HG03139 (cell line): ENCODE measurements around the gene RUBCNL.
"Not testable (repeated sequence)": the region's sequence is repeated elsewhere in the genome, so short reads cannot be mapped to it uniquely, and the experiment has no call there.

Experiments used
- ATAC-seq: cut with Tn5 transposase; IDR thresholded peaks from one replicate; pipeline ENCODE4 v1.9.1; 2021; ENCODE audit not compliant: unreplicated experiment

Gene RUBCNL

DNA sequence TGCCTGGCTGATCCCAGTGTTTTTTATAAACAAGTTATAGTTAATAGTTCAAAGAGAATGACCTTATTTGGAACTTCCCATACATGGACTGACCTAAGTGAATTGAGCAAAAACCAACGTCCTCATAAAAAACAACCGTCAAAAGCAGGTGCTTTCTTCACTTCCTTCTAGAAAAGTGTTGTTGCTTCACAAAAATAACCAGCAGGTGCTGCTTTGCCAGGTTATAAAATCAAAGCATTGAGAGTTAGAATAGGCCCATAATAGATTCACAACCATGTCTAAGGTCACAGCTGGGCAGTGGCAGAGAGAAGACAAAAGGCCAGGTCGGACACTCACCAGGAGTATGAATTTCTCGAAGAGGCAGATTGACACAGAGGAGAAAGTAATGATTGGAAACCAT lies 9.5 kb downstream of the RUBCNL start:
- no peak for ATAC-seq

DNA sequence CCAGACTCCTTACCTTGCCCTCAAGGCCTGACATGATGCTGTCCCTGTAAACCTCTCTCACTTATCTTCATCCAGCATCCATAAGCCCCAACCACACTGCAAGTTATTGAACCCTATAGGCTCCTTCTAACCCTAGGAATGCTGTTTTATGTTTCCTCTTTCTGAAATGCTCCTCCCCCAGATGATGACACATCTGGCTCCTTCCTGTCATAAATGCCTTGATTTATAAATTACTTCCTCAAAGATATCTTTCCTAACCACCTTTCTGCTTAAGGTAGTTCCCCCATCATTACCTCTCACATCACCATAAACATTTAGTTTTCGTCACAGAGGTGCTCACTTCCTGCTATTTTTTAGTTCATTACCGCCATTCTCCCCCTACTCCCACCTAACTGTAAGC lies 12.3 kb downstream of the RUBCNL start:
- ATAC-seq = no peak

DNA sequence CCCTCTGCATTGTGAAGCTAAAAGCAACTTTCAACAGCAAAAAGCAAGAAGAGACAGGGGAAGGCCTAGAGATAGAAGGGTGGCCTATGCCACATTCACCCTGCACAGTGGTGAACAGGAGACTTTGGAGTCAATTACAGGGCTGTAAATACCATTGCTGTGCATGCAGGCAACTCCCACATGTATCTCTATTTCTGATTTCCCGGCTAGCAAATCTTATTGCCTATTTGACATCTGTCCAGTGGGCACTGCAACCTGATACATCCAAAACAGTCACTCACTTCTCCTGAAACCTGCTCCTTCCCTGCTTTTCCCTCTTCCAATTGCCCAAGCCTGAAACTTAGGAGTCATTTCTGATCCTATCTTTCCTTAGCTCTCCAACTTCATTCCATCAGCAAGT lies 13.4 kb downstream of the RUBCNL start:
- no peak for ATAC-seq

DNA sequence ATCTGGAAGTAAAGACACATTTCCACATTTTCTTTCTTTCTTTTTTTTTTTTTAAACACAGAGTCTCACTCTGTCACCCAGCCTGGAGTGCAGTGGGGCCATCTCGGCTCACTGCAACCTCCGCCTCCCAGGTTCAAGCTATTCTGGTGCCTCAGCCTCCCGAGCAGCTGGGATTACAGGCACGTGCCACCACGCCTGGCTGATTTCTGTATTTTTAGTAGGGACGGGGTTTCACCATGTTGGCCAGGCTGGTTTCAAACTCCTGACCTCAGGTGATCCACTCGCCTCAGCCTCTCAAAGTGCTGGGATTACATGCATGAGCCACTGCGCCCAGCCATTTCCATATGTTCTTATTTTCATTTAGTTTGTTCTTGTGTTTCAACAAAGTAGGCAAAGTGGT lies 14.1 kb downstream of the RUBCNL start:
- ATAC-seq = not testable (repeated sequence)

- no peak for ATAC-seq
These were observed 15.0 kb downstream of the RUBCNL start for GRCh38 chr13:46372071-46372470.

- ATAC-seq = no peak
These were observed 17.4 kb downstream of the RUBCNL start for GRCh38 chr13:46369506-46370277.

DNA sequence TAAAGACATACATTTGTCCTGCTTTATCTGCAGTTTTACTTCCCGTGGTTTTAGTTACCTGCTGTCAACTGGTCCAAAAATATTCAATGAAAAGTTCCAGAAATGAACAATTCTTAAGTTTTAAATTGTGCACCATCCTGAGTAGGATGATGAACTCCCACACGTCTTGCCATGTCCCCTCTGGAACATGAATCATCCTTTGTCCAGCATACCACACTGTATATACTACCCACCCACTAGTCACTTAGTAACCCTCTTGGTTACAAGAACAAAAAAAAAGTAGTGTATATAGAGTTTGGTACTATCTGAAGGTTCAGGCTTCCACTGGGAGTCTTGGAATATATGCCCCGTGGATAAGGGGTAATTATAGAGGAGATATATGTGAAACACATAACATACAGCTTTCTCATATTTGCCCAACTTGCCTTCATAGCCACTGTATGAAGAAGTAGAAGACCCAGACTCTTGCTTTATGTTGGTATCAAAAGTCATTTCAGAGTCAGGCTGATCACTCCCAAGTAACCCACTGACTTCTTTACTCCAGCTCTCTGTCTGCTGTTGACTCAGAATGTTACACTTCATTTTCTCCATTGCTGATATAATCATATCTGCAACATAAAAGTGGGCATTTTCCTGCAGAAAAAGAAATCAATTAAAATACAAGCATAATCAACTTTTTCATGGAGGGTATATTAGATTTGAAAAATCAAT lies 19.3 kb downstream of the RUBCNL start:
- no peak for ATAC-seq

DNA sequence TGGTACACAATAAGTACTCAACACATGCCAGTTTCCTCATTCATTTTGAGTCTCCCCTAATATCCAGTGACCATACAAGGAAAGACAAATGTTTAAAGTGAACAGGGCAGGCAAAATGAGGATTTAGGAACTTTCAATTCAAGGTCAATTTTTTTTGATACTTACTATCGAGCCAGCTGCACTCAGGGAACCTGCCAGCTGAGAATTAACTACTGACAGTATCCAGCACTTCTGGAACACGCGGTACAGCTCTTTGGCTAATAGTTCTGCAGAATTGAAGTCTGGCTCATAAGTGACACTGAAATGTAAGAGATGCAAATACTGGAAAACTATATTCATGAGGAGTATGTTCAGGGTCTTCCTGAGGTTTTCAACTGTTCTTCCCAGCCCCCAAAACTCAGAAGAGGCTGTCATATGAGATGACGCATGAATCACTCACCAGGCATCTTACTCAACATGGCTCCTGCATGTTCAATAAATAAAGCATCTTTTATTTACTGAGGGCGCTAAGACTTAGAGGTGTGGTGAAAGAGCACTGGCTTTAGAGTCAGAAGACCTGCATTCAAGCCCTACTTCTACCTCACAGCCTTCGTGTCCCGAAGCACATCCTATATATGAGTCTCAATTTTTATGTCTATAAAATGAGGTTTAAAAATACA lies 25.6 kb downstream of the RUBCNL start:
- ATAC-seq = no peak

DNA sequence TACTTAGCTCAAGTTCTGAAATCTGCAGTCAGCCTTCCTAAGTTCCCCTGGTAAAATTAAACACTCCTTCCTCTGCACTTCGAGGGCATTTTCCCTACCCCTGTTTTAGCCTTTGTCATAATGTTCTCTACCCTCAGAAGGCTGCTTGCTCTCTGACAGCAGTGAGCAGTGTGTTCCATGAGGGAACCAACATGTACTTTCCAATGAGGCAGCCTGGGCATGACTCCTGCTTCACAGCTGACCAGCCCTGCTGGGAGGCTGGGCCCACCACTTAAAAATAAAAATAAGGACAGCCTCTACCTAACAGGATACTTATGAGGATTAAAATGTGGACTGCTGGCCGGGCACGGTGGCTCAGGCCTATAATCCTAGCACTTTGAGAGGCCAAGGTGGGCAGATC lies 26.4 kb downstream of the RUBCNL start:
- no peak for ATAC-seq

DNA sequence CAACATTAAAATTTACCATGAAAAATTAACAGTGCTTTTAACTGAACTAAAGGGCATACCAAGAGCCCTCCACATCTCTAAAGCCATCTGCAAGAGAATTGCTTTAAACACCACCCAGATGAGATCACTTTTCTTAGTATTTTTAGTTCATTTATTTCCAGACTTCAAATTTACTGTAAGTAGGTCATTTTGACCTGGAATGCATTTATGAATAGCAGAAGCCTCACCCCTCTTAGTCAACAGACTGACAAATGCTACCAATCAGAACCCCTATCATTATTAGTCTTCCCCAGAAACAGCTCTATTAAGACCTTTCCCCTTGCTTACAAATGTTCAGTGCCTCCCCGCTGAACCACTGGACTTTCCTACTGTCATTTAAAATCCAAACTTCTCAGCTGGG lies 27.3 kb downstream of the RUBCNL start:
- no peak for ATAC-seq

- ATAC-seq = no peak
These were observed 31.0 kb downstream of the RUBCNL start for GRCh38 chr13:46355901-46356590.

DNA sequence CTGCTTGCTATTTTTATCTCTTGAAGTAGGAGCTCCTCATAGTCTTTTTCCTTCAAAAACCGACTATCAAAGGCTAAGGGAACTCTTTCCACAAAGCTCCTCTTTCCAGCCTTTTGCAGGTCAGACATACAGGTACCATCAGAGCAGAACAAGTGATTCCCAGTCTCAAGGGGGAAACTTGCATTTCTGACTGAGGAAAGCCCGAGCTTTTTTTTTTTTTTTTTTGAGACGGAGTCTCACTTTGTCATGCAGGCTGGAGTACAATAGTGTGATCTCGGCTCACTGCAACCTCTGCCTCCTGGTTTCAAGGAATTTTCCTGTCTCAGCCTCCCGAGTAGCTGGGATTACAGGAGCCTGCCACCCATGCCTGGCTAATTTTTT lies 32.0 kb downstream of the RUBCNL start:
- ATAC-seq = no peak

GRCh38 chr13:46354156-46355087 lies 32.6 kb downstream of the RUBCNL start:
- ATAC-seq = no peak

- no peak for ATAC-seq
These were observed 34.2 kb downstream of the RUBCNL start for GRCh38 chr13:46352805-46353204.

DNA sequence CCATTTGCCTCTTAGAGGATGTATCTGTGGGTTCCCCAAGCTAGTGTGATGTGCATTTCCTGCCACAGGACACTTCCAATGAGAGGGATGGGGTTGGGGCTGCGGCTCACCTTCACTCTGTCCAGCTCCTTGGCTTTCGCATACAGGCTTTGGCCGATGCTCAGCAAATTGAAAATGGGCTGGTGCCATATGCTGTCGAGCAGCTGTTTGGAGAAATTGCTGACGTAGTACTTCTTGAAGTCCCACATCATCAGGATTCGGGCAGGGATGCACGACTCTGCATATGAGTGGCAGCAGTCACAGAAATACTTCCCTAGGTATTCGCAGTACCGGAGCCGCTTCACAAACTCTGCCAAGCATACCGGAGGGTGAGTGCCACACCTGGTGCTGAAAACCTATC lies 37.0 kb downstream of the RUBCNL start:
- ATAC-seq = no peak

DNA sequence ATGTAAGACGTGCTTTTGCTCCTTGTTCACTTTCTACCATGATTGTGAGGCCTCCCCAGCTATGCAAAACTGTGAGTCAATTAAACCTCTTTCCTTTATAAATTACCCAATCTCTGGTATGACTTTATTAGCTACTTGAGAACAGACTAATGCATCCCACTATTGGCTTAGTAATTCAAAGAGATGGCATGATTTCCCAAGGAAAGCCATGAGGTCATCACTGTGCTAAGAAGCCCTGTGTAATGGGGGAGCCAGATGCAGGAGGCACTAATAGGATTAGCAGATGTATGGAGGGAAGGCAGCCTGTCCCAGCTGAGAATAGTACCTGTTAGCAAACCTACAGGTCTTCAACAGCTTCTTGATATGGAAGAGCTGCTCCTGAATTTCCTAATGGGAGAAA lies 38.1 kb downstream of the RUBCNL start:
- ATAC-seq = no peak

DNA sequence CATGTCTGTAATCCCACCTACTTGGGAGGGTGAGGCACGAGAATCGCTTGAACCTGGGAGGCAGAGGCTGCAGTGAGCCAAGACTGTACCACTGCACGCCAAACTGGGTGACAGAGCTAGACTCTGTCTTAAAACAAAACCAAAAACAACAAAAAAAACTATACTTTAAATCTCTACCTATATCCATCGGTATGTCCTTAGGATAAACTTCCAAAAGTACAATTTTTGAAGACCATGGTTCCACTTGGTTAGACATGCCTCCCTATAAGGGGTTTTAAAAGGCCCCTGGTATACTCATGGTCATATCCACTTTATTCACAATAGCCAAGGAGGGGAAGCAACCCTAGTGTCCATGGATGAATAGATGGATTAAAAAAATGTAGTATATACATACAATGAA lies 39.8 kb downstream of the RUBCNL start:
- ATAC-seq = no peak

DNA sequence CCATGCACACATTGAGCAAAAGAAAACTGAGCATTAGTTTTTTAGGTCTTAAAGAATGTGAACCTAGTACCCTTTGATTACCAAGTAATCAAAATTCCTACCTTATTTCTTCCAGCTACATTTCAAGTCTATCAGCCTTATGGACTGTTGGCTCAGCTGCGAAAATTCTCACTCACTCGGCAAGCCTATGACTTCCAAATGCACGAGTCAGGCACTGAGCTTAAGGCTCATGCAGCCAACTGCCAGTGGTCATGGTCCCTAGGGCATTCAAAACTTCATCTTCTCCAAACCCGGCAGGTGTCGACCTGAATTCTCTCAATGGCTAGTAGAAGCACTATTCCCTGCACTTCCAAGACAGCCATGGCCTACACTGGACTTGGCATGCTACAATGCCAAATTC lies 41.2 kb downstream of the RUBCNL start:
- ATAC-seq = no peak

DNA sequence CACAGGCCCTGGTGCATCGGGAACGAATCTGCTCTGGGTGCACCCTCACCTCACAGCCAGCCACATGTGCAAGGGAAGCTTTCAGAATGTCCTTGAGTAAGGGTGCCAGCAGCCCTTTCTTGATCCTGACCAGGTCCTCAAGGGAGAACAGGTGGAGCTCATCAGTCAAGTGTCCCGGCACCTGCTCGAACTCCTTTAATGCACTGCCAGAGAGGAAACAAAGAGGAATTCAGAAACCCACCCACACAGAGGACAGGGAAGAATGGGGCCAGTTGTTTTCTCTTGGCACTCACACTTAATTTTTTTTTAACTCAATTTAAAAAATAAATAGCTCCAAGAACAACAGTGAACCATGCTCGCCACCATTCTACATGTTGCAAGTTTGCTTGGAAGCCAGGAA lies 41.7 kb downstream of the RUBCNL start:
- ATAC-seq = no peak

- no peak for ATAC-seq
These were observed 43.6 kb downstream of the RUBCNL start for GRCh38 chr13:46343279-46343994.
